GM21390 (cell line): ENCODE data around the gene CUEDC1.

Experiments
- ATAC-seq: cut with Tn5 transposase; IDR thresholded peaks from one replicate; pipeline ENCODE4 v1.9.1; 2021; ENCODE audit not compliant: unreplicated experiment

The CUEDC1 gene

GRCh38 chr17:57866319-57866718, 88.9 kb downstream of the CUEDC1 start:
- ATAC-seq = no peak

GRCh38 chr17:57864273-57864672, 90.9 kb downstream of the CUEDC1 start:
- ATAC-seq = no peak

GRCh38 chr17:57862694-57863667, 92.2 kb downstream of the CUEDC1 start:
- no peak for ATAC-seq

GRCh38 chr17:57861790-57862693, 93.2 kb downstream of the CUEDC1 start:
- no peak for ATAC-seq

- no peak for ATAC-seq
Observed at GRCh38 chr17:57861000-57861789, 94.0 kb downstream of the CUEDC1 start.

- no peak for ATAC-seq
Observed at GRCh38 chr17:57860414-57860999, 94.7 kb downstream of the CUEDC1 start.

GRCh38 chr17:57859601-57860413, 95.4 kb downstream of the CUEDC1 start:
- ATAC-seq = no peak

GRCh38 chr17:57858838-57859237, 96.4 kb downstream of the CUEDC1 start:
- no peak for ATAC-seq

GRCh38 chr17:57856792-57857620, 98.2 kb downstream of the CUEDC1 start:
- no peak for ATAC-seq

GRCh38 chr17:57855391-57856035, 99.7 kb downstream of the CUEDC1 start:
- ATAC-seq = no peak

- no peak for ATAC-seq
Observed at GRCh38 chr17:57853695-57854094, 101.5 kb downstream of the CUEDC1 start.

- no peak for ATAC-seq
Observed at GRCh38 chr17:57852955-57853328, 102.3 kb downstream of the CUEDC1 start.

GRCh38 chr17:57852092-57852954, 102.9 kb downstream of the CUEDC1 start:
- no peak for ATAC-seq

- ATAC-seq = peak; percentile 84
Observed at GRCh38 chr17:57849874-57850754, 105.1 kb downstream of the CUEDC1 start, which contains the start of gene MRPS23. Gene MRPS23 (minus strand): TSS chr17:57850044. CDS start chr17:57850010, 34 bp downstream.

GRCh38 chr17:57849163-57849873, 105.9 kb downstream of the CUEDC1 start:
- no peak for ATAC-seq
